ENCODE results near the gene HDAC4. TPM values are rescaled to one million over a fixed set of nuclear protein-coding genes. Genes with fewer than 3 reads are reported as not detected.

The HDAC4 gene
- total RNA-seq, 1 donor from 2014 or later: 39.0 TPM

DNA sequence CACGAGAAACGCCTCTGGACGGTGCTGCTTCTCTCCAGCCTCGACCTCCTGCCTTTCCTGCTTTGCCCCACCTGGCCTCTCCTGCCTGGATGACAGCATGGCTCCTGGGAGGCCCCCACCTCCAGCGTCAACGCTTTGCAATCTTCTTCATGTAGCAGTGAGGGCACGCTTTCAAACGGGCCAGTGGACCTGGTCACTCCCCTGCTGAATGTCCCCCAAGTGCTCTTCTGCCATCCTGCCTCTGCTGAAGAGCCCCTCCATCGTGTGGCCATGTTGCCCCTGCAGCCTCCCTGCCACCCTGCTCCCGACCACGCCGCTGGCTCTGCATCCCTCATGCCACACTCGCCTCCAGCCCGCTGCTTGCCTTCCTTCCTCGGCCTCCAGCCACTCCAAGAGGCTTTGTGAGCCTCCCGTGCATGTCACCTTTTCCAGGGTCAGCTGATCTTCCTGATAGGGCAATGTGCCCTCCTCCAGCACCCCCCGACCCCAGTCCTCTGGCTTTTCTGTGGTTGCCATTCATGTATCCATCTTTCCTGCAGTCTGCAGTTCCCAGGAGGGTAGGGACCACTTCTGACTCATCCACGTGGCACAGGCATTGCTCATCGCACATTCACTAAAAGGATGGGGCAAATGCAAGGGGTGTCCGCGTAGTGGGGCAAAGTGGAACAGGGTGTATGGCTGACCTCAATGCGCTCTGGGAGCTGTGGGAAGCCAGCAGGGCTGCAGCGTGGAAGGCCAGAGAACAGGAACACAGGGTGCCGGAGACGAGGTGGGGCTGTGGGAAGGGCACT lies 284.2 kb downstream of the HDAC4 start:
- TF ChIP-seq, protein P1, sequence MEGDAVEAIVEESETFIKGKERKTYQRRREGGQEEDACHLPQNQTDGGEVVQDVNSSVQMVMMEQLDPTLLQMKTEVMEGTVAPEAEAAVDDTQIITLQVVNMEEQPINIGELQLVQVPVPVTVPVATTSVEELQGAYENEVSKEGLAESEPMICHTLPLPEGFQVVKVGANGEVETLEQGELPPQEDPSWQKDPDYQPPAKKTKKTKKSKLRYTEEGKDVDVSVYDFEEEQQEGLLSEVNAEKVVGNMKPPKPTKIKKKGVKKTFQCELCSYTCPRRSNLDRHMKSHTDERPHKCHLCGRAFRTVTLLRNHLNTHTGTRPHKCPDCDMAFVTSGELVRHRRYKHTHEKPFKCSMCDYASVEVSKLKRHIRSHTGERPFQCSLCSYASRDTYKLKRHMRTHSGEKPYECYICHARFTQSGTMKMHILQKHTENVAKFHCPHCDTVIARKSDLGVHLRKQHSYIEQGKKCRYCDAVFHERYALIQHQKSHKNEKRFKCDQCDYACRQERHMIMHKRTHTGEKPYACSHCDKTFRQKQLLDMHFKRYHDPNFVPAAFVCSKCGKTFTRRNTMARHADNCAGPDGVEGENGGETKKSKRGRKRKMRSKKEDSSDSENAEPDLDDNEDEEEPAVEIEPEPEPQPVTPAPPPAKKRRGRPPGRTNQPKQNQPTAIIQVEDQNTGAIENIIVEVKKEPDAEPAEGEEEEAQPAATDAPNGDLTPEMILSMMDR (conservative IDR thresholded peaks at IDR 0.05): no peak
- H3K27ac Mint-ChIP-seq: no peak overlapping the region
- H3K36me3 Mint-ChIP-seq: peaks cover 3% of the 10 kb centered on the region

GRCh38 chr2:239115616-239116015 lies 285.2 kb downstream of the HDAC4 start:
- DNase-seq (ENCODE audit: extremely low spot score, unreplicated experiment): no peak
- Mint-ChIP-seq H3K9me3 (no peaks in the 10 kb centered on the region), H3K27ac (no peak overlapping the region), H3K27me3 (no peaks in the 10 kb centered on the region), H3K4me1 (ENCODE audit: unreplicated experiment) (peaks cover 14% of the 10 kb centered on the region), H3K36me3 (peaks cover 3% of the 10 kb centered on the region), H3K4me3 (no peak overlapping the region)
- TF ChIP-seq, protein P1 (conservative IDR thresholded peaks at IDR 0.05): no peak

More for the DNA sequence above, 284.2 kb downstream of the HDAC4 start:
- Mint-ChIP-seq H3K4me1 (ENCODE audit: unreplicated experiment) (peaks cover 15% of the 10 kb centered on the region), H3K4me3 (no peak overlapping the region), H3K27me3 (no peaks in the 10 kb centered on the region), H3K9me3 (no peaks in the 10 kb centered on the region)
- DNase-seq (ENCODE audit: extremely low spot score, unreplicated experiment): no peak

DNA sequence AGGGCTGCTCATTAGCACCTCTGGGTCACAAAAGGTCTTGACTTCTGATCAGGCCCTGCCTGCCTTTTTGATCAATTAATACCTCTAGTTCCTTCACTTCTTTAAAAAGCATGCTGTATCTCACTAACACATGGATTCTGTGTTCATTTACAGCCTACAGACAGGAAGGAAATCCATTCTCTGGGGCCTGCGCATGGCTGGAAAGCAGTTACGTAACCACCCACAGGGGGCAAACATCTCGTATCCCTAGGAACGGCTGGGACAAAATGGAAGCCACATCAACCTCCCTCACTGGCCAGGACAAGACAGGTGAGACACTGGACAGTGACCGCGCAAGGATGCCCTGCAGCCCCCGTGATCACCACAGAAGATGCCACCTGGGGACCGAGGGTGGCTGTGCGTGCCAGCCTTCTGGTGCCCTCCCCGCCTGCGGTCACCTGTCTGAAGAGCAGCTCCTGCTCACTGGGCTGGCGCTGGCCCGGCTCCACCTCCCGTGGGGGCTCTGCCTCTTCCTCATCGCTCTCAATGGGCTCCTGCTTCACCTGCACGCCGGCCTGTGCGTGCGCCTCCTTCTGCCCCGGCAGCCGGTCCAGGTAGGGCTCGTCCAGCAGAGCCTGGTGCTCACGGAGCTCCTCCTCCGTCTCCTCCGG lies 286.1 kb downstream of the HDAC4 start:
- H3K4me3 Mint-ChIP-seq: no peak overlapping the region
- TF ChIP-seq, protein P1 (conservative IDR thresholded peaks at IDR 0.05): peak; percentile 35
- DNase-seq (ENCODE audit: extremely low spot score, unreplicated experiment): no peak
- no peaks in the 10 kb centered on the region for H3K36me3 Mint-ChIP-seq
- H3K27ac Mint-ChIP-seq: no peak overlapping the region
- no peaks in the 10 kb centered on the region for H3K9me3 Mint-ChIP-seq
- H3K4me1 Mint-ChIP-seq (ENCODE audit: unreplicated experiment): peaks cover 14% of the 10 kb centered on the region
- H3K27me3 Mint-ChIP-seq: no peaks in the 10 kb centered on the region

DNA sequence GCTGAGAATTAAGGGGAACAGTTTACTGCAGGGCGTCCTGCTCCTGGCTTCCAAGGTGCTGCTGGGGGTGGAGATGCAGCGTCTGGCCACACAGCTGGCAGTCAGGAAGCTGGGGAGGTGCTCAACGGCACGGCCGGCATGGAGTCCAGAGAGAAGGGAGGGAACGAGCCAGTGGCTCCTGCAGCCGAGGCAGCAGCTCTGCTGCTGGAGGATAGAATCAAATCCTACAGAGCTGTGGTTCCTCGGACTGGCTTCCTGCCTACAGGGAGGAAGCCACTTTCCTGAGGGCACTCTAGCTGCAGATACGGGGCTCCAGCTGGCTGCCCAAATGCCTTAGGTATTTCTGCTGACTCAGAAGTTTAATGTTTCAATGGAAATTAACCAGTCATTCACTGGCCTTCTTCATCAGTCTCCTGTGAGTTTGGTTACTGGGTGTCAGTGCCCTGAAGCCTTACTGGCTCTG lies 286.7 kb downstream of the HDAC4 start:
- no peaks in the 10 kb centered on the region for H3K36me3 Mint-ChIP-seq
- no peak for DNase-seq (ENCODE audit: extremely low spot score, unreplicated experiment)
- TF ChIP-seq, protein P1 (conservative IDR thresholded peaks at IDR 0.05): no peak

DNA sequence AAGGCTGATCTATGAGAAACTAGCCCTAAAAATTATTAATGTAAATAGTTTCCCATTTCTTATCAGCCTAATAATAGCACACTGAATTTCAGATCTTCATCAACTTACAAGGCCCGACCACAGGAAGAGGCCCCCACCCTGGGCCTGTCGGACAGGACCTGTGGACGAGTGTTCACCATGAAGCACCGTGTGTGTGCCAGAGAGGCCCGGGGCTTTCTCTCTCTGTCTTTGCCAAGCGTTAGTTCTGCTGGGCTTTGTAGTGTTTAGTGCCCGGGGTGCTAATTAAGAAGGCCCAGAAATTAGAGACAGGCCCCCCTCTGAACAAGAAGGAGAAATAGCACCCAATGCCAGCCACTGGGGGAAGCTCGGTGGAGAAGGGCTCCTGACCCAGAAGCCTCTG lies 287.2 kb downstream of the HDAC4 start:
- TF ChIP-seq, protein P1 (conservative IDR thresholded peaks at IDR 0.05): no peak
- DNase-seq (ENCODE audit: extremely low spot score, unreplicated experiment): no peak
- Mint-ChIP-seq H3K27ac (no peak overlapping the region), H3K9me3 (no peaks in the 10 kb centered on the region), H3K36me3 (no peaks in the 10 kb centered on the region), H3K4me1 (ENCODE audit: unreplicated experiment) (peaks cover 14% of the 10 kb centered on the region), H3K27me3 (no peaks in the 10 kb centered on the region), H3K4me3 (no peak overlapping the region)

More for the DNA sequence above, 286.7 kb downstream of the HDAC4 start:
- Mint-ChIP-seq H3K27ac (no peak overlapping the region), H3K4me3 (no peak overlapping the region), H3K4me1 (ENCODE audit: unreplicated experiment) (peaks cover 14% of the 10 kb centered on the region), H3K9me3 (no peaks in the 10 kb centered on the region), H3K27me3 (no peaks in the 10 kb centered on the region)

Measured in type B pancreatic cell (in vitro differentiated cells).